Measurements from ENCODE around the gene RAET1L. TPM values are rescaled to one million over a fixed set of nuclear protein-coding genes. Genes with fewer than 3 reads are reported as not detected.
"Not testable (repeated sequence)": the region's sequence is repeated elsewhere in the genome, so short reads cannot be mapped to it uniquely, and the experiment has no call there.

RAET1L gene
- total RNA-seq, 4 donors from 2014 or later = 1.2 to 7.1 (median 3.6) TPM

GRCh38 chr6:149974825-149975224 is 50.5 kb downstream of the RAET1L start:
- peak in 1 of 2 donors; percentile 48 for DNase-seq (ENCODE audit: low spot score in 2 of 2)
- WGBS, 2 donors = 42 to 56% methylated on average over 3 of the region's 3 CpGs
- intact Hi-C loops (cut with DNase I; ENCODE audit: low total_unique reads) = no loop called here

DNA sequence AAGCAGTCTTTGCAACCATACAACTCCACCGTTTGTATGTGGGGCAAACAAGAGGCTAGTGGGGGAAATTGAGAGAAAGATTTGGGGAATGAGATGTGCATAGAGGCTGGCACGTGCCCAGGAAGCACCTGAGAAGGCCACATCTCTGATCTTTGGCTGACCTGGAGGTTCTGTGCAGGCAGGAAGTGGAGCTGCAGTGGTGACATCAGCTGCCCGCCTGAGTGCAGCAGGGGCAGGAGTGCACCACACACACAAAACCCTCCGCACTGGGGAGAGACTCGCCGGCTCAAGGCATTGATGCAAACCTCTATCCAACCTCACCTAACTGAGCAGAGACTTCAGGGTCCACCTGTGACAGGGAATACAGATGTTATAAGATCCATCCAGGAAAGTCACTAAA is 50.9 kb downstream of the RAET1L start:
- 67 to 69% methylated on average over 6 of the region's 6 CpGs for WGBS, 2 donors
- H3K4me3 ChIP-seq (ENCODE audit: low read depth, poor library complexity, severe bottlenecking); intact Hi-C loops (cut with DNase I; ENCODE audit: low total_unique reads): not testable (repeated sequence)
- DNase-seq (ENCODE audit: low spot score in 2 of 2) = peak in 1 of 2 donors; percentile 68

More at GRCh38 chr6:149974825-149975224, 50.5 kb downstream of the RAET1L start:
- TF ChIP-seq POLR2A (IDR thresholded peaks at IDR 0.05) = no peak
- no peak for TF ChIP-seq CTCF (IDR thresholded peaks at IDR 0.05)
- H3K4me3 ChIP-seq (ENCODE audit: low read depth, poor library complexity, severe bottlenecking) = no peak overlapping the region

DNA sequence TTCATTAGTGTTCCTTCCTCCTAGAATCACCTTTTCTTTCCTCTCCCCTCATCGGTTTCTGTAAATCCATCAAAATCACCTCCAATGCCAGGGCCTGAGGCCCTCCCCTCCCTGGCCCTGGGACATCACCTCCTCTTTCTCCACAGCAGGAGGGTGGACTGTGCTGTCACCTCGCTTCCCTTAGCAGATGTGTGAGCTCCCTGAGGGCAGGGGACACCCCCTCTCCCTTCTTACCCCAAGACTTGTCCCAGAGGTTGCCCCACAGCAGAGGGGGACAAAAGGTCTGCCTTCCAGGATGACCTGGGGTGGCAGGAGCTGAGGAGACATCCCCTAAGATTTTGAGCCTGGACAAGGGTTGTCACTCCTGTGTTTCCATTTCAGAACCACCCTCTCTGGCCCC is 55.7 kb downstream of the RAET1L start:
- DNase-seq (ENCODE audit: low spot score in 2 of 2) = peak in 1 of 2 donors; percentile 57
- H3K4me3 ChIP-seq (ENCODE audit: low read depth, poor library complexity, severe bottlenecking) = no peak overlapping the region
- TF ChIP-seq CTCF (IDR thresholded peaks at IDR 0.05) = no peak
- TF ChIP-seq POLR2A (IDR thresholded peaks at IDR 0.05) = no peak
- 77 to 85% methylated on average over 2 of the region's 2 CpGs for WGBS, 2 donors
- intact Hi-C loops (cut with DNase I; ENCODE audit: low total_unique reads) = no loop called here

DNA sequence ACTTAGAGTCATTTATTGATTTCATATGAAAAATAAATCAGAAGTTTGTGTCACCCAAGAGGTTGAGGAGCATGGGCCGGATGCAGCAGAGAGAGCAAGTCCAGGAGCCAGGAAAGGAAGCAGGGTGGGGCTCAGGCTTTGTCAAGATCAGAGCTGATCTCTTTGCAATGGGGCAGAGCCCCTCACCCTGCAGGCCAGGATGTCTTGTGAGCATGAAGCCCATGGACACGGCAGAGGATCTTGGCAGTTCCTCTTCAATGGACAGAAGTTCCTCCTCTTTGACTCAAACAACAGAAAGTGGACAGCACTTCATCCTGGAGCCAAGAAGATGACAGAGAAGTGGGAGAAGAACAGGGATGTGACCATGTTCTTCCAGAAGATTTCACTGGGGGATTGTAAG is 56.4 kb downstream of the RAET1L start:
- 81 to 91% methylated on average over 2 of the region's 2 CpGs for WGBS, 2 donors
- intact Hi-C loops (cut with DNase I; ENCODE audit: low total_unique reads); H3K4me3 ChIP-seq (ENCODE audit: low read depth, poor library complexity, severe bottlenecking): not testable (repeated sequence)
- peak in 1 of 2 donors; percentile 45 for DNase-seq (ENCODE audit: low spot score in 2 of 2)

Other genes starting within 250 kb of the RAET1L start
- gene LRP11, start 161.2 kb downstream of the RAET1L start, total RNA-seq = 10 to 100 TPM; 56.0 to 98.3 (median 78.4) TPM
- 10 to 100 TPM; 20.8 to 48.5 (median 36.2) TPM for gene RAET1E, start 127.4 kb downstream of the RAET1L start, total RNA-seq
- 1 to 10 TPM in 2 of 4 donors, under 1 TPM in 1, not detected in 1; 0.34 to 5.5 (median 4.5) TPM for gene RAET1G, start 102.4 kb downstream of the RAET1L start, total RNA-seq
- under 1 TPM in 2 of 4 donors, not detected in 2; 0.25 to 0.68 TPM for gene ULBP2, start 83.5 kb downstream of the RAET1L start, total RNA-seq
- under 1 TPM in 2 of 4 donors, not detected in 2; 0.32 to 0.38 TPM for gene ULBP1, start 61.6 kb downstream of the RAET1L start, total RNA-seq
- gene ULBP3, start 43.6 kb upstream of the RAET1L start, total RNA-seq = 1 to 10 TPM in 3 of 4 donors, not detected in 1; 1.2 to 2.4 (median 1.2) TPM
- gene PPP1R14C, start 117.5 kb upstream of the RAET1L start, total RNA-seq = 100 to 1,000 TPM; 116 to 145 (median 127) TPM

Measured in lower leg skin (tissue), 4 donors.